WI38 (cell line): Measurements from ENCODE around the gene ENO2.

Experiments used
- H3K4me3 ChIP-seq: 2 replicates; pipeline ENCODE4 v1.5.1; 2011; ENCODE audit warnings: low read depth, mild to moderate bottlenecking, control low read depth, low read length
- CTCF ChIP-seq: IDR thresholded peaks from 2 replicates; pipeline ENCODE4 v1.5.1; 2012; ENCODE audit warnings: low read depth, mild to moderate bottlenecking, control low read depth, low read length

The ENO2 gene

DNA sequence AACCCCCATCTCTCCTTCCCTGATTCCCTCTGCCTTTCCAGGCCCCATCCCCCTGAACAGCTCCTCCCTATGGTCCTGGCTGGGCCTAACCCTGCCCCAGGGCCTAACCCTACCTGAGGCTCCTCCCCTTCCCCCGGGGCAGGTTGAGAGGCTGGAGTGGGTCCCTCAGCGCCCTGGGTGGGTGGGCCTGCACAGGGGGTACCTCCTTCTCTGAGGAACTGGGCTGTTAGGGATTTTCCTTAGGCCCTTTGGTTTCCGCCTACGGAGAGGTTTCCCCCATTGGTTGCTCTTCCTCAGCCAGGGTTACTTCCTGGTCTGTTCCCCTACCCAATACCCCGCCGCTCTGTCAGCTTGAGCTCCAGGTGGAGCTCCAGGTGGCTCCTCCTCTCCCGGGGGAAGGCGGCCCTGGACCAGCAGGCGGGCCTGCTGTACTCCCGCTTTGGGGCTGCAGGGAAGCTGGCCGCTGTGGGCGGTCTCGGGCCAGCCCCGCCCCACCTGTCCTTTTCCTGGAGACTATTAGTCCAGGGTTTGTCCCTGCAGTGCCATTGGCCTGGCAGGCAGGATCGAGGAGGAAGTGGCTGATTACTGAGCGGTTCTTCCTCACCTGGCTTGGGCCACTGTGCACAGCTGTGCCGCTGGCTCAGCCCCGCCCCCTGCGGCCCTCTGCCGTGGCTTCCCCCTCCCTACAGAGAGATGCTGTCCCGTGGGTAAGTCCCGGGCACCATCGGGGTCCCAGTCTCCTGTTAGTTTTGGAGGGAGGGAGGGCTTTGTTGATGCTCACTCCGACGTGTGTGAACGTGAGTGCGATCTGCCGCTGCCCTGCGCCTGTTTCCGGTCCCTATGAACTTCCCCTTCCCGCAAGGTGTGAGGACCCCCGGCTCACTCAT, 31.9 kb downstream of the ENO2 start:
- H3K4me3 ChIP-seq, result no peak overlapping the region
- TF ChIP-seq CTCF, result no peak

- no peak for TF ChIP-seq CTCF
- no peak overlapping the region for H3K4me3 ChIP-seq
Observed at GRCh38 chr12:6946920-6947374, 32.6 kb downstream of the ENO2 start.

DNA sequence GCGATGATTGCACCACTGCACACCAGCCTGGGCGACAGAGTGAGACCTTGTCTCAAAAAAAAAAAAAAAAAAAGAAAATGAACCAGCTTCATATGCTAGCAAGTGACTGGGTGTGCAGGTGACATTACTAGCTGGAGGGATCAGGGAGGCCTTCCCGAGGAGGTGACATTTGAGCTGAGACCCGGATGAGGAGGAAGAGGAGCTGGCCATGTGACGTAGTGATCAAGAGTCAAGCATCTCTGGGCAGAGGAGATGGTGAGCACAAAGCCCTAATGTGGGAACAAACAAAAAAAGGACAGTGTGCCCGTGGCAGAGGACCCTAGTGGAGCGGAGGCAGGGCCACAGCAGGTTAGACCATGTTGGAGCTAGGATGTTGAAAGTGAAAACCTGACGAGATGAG, 33.2 kb downstream of the ENO2 start:
- H3K4me3 ChIP-seq, result no peak overlapping the region
- no peak for TF ChIP-seq CTCF

DNA sequence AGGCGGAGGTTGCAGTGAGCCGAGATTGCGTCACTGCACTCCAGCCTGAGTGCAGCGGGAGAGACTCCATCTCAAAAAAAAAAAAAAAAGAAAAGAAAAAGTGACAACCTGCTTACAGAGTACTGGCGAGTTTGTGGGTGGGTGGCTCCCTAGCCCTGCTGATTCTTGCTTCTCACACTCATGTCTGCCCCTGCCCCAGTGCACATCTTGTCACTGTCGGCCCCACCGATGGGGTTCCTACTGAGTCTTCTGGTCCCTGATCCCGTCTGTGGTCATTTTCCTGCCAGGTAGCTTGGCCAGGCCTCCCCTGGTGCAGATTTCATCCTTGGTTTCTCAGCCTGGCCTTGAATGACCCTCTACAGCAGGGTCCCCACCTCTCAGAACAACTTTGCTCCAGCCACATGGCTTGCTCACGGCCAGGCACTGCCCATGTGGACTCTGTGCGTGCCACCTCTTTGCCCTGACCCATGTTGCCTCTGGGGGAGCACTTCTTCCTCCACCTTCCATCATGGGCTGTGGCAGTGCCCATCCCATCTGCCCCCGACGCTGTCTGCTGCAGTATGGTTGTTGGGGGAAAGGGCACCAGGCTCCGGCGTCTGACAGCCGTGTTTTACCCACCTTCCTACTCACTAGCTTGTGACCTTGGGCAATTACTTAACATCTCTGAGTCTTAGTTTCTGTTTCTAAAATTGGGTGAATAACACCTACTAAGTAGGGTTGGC, 34.7 kb downstream of the ENO2 start:
- no peak for TF ChIP-seq CTCF
- H3K4me3 ChIP-seq, result no peak overlapping the region

DNA sequence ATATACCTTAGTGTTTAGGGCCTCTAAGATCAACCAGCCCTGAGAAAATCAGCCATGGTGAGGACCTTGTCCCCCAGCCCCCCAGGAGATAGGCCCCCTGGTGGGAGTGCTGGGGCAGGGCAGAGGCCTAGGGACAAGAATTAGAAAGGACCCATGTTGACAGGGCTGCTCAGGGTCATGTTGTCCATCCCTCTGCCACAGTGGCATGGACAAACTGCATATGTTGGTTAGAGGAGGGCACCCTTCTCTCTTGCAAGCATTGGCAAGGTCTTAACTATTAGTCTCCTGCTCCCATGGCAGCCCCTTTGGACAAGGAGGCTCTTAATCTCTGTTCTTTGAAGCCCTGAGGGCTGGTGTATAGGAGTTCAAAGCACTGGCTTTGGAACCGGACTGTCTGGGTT, 36.0 kb downstream of the ENO2 start:
- no peak overlapping the region for H3K4me3 ChIP-seq
- TF ChIP-seq CTCF, result 0 out of 2 replicates have a peak, but pooled peaks have one; percentile 18

- H3K4me3 ChIP-seq, result no peak within 1 kb of the TSS
- no peak for TF ChIP-seq CTCF
Observed at GRCh38 chr12:6950811-6951540, 36.6 kb downstream of the ENO2 start, which contains the start of gene PTPN6. PTPN6 (plus strand) TSS chr12:6951356; CDS start chr12:6951513, 157 bp downstream.
